NCI-H345 treated with DMSO at 0.1 percent for 48 hours (cell line): Measurements from ENCODE around the gene ASB3.
"Not testable (repeated sequence)": the region's sequence is repeated elsewhere in the genome, so short reads cannot be mapped to it uniquely, and the experiment has no call there.

ENCODE experiments used
- DNase-seq: peaks from one replicate; lab custom pipeline; 2025; ENCODE audit not compliant: unreplicated experiment; lab: John Stamatoyannopoulos, UW

The ASB3 gene

DNA sequence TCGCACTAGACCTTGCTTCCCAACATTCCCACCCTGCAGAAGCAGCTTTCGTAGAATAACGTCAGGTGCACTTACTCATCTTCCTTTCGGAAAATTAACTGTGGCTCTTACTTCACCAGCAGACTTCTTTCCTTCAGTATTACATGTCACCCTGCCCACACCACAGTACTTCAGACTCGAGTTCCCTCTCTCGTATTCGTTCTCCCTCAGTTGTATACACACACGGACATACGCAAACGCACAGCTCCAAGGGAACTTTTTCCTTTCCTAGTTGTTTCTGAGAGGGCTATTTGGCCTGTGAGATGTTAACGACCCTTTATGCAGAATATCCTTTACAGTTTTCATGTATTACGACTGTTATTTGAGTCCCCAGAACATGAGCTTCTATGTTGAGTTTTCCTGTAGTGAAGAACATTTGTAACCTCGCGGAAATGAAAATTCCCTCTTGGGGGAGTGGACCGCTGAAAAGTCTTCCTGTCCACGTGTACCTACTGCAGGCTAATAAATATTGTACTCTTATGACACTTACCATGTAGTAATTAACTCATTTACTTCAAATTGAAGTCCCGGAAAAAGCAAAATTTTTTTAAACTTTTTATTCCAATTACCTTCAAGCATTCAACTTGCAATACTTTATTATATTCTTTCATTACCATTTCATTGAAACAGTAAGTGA, 999 bp upstream of the ASB3 start:
- DNase-seq, result no peak

GRCh38 chr2:53786352-53786704, 425 bp downstream of the ASB3 start:
- DNase-seq, result peak; percentile 29

GRCh38 chr2:53785366-53785765, 1.4 kb downstream of the ASB3 start:
- no peak for DNase-seq

GRCh38 chr2:53784436-53784835, 2.3 kb downstream of the ASB3 start:
- no peak for DNase-seq

- no peak for DNase-seq
Observed at GRCh38 chr2:53782676-53783075, 4.1 kb downstream of the ASB3 start.

GRCh38 chr2:53780056-53780455, 6.7 kb downstream of the ASB3 start:
- no peak for DNase-seq

DNA sequence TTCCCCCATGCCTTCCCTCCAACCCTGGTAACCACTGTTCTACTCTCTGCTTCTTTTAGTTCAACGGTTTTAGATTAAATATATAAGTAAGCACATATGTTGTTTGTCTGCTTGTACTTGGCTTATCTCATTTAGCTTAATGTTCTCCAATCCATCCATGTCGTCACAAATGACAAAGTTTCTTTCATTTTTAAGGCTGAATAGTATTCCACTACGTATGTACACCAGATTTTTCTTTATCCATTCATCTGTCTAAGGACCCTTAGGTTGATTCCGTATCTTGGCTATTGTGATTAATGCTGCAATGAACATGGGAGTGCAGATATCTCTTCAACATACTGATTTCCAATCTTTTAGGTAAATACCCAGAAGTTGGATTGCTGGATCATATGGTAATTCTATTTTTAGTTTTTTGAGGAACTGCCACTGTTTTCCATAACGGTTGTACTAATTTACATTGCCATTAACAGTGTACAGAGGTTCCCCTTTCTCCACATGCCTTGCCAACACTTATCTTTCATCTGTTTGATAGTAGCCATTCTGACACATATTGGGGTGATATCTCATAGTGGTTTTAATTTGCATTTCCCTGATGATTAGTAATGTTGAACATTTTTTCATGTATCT, 8.1 kb downstream of the ASB3 start:
- no peak for DNase-seq

DNA sequence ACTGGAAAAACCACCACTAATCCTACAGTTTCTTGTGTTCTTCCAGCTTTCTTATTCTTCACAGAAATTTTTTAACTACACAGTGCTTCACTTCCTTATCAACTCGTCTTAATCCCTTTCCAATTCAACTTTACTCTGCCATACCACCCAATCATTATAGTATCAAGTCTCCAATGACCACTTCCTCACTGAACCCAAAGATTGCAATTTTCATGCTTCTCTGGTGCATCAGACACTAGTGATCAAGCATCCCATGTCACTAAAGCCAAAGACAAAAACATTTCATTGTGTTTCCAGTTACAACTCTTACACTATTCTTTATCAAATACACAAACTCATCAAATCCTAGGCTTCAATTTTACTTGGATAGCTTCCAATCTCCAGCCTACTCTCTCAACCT, 9.6 kb downstream of the ASB3 start:
- DNase-seq, result no peak

DNA sequence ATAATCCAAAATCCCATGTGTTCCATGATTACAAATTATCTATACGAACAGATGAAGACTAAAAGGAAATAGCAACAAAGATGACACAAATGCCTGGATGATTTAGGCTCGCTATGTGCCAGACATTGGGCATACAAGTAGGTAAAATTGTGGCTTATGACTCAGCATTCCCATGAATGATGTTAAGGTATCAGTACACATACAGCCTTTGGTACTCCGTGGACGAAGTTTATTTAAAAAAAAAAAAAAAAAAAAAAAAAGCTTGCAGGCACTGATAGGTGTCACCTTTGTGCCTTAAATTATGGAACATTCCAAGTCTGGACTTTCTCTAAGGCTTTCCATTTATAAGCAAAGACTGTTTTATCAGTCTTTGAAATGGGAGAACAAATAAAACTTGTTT, 16.5 kb downstream of the ASB3 start:
- no peak for DNase-seq

- DNase-seq, result no peak
Observed at GRCh38 chr2:53769318-53769945, 17.3 kb downstream of the ASB3 start.

DNA sequence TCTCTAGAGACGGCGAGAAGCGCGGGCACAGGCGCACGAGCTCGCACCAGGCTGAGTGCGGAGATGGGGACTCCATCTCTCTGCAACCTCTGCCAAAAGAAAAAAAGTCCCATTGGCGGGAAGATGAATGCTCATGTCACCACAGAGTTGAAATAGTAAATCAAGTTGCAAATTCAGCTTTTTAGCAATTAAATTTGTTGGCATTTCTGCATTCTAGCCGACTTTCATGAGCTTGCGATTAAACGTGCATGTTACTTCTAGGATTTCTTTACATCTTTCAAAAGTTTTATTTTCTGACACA, 18.6 kb downstream of the ASB3 start:
- no peak for DNase-seq

DNA sequence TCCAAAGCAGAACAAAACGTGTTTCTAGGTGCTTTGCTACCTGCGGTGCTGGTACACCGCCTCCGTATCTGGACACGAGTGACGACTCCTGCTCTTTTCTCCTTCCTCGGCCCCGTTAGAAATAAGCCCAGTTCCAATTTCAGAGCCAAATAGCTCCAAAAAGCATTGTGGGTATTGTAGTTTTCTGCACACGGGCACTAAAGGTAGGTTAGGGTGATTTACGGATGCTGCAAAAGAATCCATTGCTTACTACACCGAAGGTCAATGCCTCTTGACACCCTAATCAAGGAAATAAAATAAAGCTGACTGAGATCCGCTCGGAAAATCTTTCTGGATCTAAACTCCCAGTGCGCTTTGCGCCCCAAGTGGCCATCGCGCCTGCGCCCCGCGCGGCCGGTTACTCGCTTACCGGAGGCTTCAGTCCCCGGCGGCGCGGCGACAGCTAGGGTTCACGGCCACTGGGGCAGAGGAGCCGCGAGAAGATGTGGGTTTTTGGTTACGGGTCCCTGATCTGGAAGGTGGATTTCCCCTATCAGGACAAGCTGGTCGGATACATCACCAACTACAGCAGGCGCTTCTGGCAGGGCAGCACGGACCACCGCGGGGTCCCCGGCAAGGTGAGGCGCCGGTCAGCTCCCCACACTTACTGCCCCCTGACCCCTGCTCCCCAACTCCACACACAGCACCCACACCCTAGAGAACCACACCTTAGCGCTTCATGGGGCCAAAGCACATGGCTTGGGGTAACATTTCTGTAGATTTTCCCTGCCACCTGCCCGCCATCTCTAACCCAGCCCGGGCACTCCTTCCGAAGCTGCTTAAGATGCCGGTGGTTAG, 19.1 kb downstream of the ASB3 start, which contains the start of gene CHAC2:
Gene CHAC2, plus strand, starts transcription at position 400 of the 837 bp plus-strand sequence. Its CDS starts 83 bp downstream, at position 483.
- DNase-seq, result peak; percentile 71

- DNase-seq, result no peak
Observed at GRCh38 chr2:53765767-53766166, 21.0 kb downstream of the ASB3 start.

GRCh38 chr2:53757206-53757605, 29.5 kb downstream of the ASB3 start:
- DNase-seq, result not testable (repeated sequence)

DNA sequence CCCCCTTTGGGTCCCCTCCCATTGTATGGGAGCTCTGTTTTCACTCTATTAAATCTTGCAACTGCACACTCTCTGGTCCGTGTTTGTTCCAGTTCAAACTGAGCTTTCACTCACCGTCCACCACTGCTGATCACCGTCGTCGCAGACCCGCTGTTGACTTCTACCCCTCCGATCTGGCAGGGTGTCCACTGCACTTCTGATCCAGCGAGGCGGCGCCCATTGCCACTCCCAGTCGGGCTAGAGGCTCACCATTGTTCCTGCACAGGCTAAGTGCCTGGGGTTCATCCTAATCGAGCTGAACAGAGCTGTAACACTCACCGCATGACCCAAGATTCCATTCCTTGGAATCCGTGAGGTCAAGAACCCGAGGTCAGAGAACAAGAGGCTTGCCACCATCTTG, 30.1 kb downstream of the ASB3 start:
- DNase-seq, result no peak

- DNase-seq, result no peak
Observed at GRCh38 chr2:53755121-53755520, 31.6 kb downstream of the ASB3 start.

DNA sequence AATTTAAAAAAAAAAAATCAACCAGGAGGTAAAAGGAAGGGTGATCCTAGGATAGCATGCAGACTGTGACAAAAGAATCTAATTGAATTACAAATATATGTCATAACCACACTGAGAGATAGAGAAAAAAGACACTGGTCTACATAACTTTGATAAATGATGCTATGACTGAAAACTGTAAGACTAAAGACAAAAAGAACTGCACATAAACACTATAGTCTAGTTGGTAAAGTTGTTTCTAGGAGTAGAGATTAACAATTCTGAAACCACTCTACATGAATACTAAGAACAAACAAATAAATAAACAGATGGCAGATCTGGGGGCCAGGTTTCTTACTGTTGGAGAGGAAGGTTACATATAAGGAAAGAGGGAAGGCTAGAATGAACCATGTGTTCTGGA, 33.7 kb downstream of the ASB3 start:
- no peak for DNase-seq

GRCh38 chr2:53752385-53752784, 34.4 kb downstream of the ASB3 start:
- no peak for DNase-seq

- no peak for DNase-seq
Observed at GRCh38 chr2:53751728-53752127, 35.0 kb downstream of the ASB3 start.

DNA sequence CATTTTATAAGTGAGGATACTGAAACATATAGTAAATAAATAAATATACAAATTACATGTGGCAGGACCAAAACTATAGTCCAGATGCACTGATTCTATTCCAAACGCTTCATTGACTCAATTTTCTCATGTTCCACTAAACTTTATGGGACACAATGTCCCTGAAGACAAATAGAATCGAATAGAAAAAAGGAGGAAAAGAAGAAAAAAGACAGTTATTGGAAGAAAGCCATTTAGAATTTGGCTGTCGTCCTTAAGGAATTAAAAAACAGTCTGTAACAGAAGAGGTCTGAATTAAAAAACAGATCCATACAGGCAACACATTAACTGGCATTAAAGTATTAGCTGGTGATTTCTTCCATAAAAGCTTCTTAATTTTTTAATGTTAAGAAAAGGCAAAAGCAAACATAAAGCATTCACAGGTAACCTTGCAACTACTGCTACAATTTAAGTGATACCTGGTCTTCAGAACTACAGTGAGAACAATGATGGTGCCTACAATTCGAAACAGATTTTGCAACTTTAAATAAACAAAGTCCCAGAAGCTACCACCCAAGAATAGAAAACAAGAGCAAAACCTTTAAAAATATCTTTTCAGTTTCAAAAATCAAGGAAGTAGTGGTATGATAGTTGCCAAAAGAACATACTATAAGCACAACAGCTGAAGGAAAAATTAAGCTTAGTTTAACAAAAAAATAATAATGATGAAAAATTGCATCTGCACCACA, 36.5 kb downstream of the ASB3 start:
- DNase-seq, result no peak

GRCh38 chr2:53744395-53745065, 42.2 kb downstream of the ASB3 start:
- no peak for DNase-seq
